Stimulated activated CD4-positive, alpha-beta T cell treated with anti-CD3 and anti-CD28 coated beads, Interleukin-12 subunit alpha, Interleukin-12 subunit beta, amount 100 ng/mL, for 4 hours (primary cell): ENCODE results near the gene OAT.

Source experiments
- DNase-seq: peaks from one replicate; pipeline ENCODE4 v3.0.0-alpha.2; 2020

The OAT gene

GRCh38 chr10:124349996-124350280 is 68.8 kb downstream of the OAT start:
- DNase-seq: no peak

DNA sequence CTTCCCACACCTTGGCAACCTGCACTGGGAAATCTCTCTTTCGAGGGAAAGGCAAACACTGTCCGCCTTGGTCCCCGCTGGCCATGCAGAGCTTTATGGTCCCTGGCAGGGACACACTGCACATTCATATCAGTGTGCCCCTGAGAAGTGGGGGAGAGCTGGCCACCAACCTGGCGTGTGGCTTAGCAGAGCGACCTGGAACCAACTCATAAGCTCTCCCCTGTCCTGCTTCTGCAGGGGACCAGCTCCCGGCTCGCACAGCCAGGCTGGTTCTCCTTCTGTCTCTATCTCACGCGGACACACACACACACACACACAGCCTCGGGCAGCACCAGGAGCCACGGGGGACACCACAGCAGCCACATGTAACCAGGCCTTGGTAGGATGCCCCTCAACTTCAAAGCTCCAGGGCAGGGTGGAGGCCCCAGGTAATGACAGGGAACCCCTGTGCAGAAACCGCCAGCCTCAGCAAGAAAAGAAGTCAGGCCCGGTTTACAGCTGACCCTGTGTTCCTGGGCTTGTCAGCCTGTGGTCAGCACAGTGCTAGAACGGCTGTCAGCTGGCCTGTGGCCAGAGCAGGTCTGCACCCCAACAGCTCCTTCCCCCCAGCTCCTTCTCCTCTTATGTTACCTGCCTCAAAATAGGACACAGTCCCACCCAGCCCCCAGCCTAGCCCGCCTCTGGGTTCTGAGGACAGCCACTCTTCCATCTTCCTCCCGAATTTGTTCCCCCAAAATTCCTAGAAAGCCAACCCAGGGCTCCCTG is 69.3 kb downstream of the OAT start:
- DNase-seq: no peak

- DNase-seq: no peak
Measured at GRCh38 chr10:124348801-124349200, 69.9 kb downstream of the OAT start.

DNA sequence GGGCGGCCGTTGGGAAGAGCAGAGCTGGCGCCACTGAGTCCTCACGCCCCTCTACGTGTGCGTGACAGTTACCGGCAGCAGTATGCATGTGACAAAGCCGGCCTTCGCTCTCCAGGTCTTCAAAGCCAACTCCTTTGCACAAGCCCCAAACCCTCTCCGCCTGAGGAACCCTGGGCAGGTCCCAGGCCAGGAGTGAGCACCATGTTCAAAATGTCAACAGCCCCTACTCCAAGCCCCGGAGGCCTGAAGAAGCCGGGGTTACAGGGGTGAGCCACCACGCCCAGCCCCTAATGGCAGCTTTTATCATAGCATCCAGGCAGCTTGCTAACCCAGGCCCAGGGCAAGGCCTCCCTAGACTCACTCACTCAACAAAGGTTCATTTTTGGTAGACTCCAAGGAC is 70.8 kb downstream of the OAT start:
- DNase-seq: no peak
